ENCODE results near the gene CHST12. TPM values are rescaled to one million over a fixed set of nuclear protein-coding genes. Genes with fewer than 3 reads are reported as not detected.

The CHST12 gene
- total RNA-seq, 1 donor from 2014 or later = 13.8 TPM

DNA sequence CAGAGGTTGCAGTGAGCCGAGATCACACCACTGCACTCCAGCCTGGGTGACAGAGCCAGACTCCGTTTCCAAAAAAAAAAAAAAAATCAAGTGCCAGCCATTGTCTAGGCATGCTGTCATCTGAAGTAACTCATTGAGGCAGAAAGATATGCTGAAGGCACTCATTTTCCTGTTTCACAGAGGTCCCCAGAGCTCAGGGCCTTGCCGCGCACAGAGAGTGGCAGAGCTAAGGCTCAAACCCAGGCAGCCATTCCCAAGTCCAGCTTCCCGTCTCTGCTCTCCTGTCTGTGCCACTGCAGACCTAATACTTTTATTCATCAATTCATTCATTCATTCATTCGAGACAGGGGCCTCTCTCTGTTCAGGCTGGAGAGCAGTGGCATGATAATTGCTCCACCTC lies 69.3 kb downstream of the CHST12 start:
- intact Hi-C loops (cut with DNase I) = no loop called here
- DNase-seq (ENCODE audit: low spot score) = no peak

DNA sequence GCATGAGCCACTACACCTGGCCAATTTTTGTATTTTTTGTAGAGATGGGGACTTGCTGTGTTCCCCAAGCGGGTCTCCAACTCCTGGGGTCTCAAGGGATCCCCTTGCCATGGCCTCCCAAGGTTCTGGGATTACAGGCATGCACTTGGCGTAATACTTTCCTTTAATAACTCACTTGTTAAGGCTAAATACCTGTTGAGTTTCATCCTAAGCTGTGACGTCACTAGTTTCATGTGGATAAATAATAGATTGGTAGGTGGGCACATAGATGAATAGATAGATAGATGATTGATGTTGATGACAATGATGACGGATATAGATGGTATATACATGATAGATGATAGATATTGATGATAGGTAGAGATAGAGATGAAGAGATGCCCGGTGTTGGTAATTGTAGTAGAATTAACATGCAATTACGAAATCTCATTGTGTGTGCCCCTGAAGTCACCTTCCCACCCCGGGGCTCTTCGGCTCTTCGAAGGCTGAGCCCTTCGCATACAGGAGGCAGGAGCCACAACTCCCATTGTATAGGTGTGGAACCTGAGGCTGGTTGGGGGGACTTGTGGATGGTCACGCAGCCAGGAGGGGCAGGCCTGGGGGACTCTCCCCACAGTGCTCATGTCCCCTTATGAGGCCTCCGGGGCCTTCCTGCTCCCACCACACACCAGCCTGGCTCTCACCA lies 70.2 kb downstream of the CHST12 start:
- no peak for DNase-seq (ENCODE audit: low spot score)
- intact Hi-C loops (cut with DNase I) = no loop called here

DNA sequence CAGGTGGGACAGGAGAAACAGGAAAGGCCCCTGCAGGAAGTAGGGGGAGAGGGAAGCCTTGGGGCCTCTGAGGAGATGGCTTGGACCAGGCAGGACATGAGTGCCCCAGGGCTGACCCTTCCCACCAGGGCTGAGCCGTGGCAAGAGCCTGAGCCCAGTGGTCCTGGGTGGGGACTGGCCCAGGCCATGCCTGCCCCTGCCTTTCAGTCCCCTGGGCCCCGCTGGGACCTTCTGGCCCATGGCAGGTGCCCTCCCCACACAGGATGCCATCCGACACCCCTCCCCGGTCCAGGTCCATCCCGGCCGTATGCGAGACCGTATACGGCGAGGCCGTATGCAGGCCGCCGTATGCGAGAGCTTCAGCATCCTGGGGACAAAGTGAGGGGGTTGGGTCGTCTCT lies 70.8 kb downstream of the CHST12 start:
- intact Hi-C loops (cut with DNase I) = no loop called here

GRCh38 chr7:2474813-2475677 lies 71.6 kb downstream of the CHST12 start:
- intact Hi-C loops (cut with DNase I) = loop anchor here (5.0 kb wide), 1 partner anchor 82 kb away; the partner anchor contains the start of genes BRAT1 and IQCE
- no peak for DNase-seq (ENCODE audit: low spot score)

More for the DNA sequence above, 70.8 kb downstream of the CHST12 start:
- no peak for DNase-seq (ENCODE audit: low spot score)

- no peak for DNase-seq (ENCODE audit: low spot score)
- intact Hi-C loops (cut with DNase I) = loop anchor here (5.0 kb wide), 1 partner anchor 82 kb away; the partner anchor contains the start of genes BRAT1 and IQCE
Observed at GRCh38 chr7:2475678-2476015, 72.2 kb downstream of the CHST12 start.

- DNase-seq (ENCODE audit: low spot score) = no peak
- intact Hi-C loops (cut with DNase I) = loop anchor here (5.0 kb wide), 1 partner anchor 81 kb away; the partner anchor contains the start of genes BRAT1 and IQCE
Observed at GRCh38 chr7:2476298-2476697, 72.9 kb downstream of the CHST12 start, which contains the start of gene GRIFIN. Gene GRIFIN (minus strand): TSS chr7:2476398. CDS start chr7:2476383, 15 bp downstream.

DNA sequence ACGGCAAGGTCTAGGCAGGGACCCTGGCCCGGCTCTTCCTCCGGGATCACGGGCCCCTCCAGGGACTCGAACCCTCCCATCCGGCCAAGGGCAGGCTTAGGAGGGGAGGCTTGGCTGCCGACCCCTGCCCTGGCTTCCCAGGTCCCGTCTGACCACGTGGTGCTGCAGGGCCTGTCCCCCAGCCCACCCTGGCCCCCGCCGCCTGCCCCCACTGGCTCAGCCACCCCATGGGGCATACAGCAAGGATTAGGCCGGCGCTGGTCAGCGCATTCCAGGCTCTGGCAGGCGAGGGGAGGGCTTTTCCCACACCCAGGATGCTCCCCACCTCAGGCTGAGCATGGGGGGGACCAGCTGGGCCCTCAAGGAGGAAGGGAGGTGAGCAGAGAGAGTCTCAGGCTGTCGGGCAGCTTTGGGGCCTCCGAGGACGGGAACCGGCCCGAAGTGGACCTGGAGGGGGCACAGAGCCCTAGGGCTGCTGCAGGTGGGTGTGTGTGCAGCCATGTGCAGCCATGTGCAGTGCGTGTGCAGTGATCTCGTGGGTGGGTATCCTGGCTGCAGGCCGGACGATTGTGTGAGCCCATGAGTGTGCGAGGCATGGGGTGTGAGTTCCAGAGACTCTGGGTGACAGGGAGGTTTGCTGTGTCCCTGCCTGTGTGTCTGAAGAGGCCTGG lies 73.5 kb downstream of the CHST12 start:
- intact Hi-C loops (cut with DNase I) = loop anchor here (5.0 kb wide), 1 partner anchor 80 kb away; the partner anchor contains the start of genes BRAT1 and IQCE
- DNase-seq (ENCODE audit: low spot score) = no peak

DNA sequence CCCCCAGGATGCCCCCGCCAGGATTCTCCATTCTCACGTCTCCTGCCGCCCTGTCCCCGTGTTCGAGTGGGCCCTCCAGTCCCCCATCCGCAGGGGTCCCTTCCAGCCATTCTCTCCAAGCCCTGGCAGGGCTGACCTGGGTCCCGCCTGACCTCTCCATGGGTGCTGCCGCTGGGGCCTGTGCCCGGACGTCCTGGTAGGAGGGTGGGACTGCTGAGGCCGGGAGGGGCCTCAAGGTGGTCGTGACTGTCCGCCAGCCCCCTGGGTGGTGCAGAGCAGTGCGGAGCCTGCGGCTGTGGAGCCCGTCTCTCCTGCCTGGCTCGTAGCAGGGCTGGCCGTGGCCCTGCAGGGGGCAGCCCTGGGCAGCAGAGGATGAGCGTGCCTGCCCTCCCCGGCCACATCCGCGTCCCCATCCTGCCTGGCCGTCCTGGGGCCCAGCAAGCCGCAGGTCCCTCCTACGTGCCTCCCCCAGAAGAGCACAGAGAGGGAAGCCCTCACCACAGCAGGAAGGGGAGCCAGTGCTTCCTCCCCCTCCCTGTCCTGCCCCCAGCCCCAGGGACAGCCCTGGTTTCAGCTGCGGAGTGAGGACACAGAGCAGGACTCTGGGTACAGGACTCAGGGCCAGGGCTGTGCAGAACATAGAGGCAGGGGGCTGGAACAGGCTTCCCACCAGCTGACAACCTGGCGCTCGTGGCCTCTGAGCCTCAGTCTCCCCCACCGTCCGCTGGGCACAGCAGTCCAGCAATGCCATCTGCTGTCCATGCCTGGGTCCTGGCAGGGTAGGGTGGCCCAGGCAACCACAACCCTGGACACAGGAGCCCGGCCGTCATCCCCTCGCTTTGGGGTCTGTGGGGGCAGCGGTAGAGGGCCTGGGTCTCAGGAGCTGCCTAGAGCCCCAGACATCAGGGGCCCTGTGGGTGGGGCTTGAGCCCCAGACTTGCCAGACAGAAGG lies 74.3 kb downstream of the CHST12 start:
- no peak for DNase-seq (ENCODE audit: low spot score)
- intact Hi-C loops (cut with DNase I) = loop anchor here (5.0 kb wide), 1 partner anchor 80 kb away; the partner anchor contains the start of genes BRAT1 and IQCE

DNA sequence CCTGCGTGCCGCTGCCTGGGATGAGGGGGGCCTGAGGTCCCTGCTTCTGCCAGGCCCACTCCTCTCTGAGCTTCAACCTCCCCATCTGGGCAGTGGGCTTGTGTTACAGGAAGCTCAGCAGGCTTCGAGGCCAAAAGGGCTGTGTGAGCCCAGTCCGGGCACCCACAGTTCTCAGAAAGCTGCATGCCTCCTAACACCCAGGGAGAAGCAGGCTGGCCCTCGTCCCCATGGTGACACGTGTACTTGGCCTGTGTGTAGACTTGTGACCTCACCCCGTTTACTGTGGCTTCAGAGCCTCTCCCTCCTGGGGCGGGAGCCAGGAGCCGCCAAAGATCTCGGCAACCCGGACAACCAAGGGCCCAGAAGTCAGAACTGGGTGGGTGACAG lies 75.0 kb downstream of the CHST12 start:
- intact Hi-C loops (cut with DNase I) = loop anchor here (5.0 kb wide), 1 partner anchor 79 kb away; the partner anchor contains the start of genes BRAT1 and IQCE
- DNase-seq (ENCODE audit: low spot score) = no peak

DNA sequence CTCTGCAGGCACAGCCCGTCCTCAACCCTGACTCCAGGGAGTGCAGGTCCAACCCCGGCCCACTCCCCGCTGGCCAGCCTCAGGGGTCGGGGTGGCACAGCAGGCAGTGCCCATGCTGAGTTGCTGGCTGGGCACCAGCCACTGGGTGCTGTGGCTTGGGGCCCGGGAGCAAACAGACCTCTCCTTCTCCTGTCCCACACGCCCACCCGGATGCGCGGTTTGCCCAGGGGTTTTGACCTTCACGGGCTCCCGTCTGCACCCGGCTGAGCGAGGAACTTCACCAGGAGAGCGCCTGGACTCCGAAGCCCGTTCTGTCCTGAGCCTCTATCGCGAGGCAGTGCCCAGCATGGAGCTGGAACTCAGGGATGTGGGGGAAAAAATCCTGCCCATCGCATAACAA lies 75.4 kb downstream of the CHST12 start:
- DNase-seq (ENCODE audit: low spot score) = no peak
- intact Hi-C loops (cut with DNase I) = loop anchor here (5.0 kb wide), 1 partner anchor 79 kb away; the partner anchor contains the start of genes BRAT1 and IQCE

DNA sequence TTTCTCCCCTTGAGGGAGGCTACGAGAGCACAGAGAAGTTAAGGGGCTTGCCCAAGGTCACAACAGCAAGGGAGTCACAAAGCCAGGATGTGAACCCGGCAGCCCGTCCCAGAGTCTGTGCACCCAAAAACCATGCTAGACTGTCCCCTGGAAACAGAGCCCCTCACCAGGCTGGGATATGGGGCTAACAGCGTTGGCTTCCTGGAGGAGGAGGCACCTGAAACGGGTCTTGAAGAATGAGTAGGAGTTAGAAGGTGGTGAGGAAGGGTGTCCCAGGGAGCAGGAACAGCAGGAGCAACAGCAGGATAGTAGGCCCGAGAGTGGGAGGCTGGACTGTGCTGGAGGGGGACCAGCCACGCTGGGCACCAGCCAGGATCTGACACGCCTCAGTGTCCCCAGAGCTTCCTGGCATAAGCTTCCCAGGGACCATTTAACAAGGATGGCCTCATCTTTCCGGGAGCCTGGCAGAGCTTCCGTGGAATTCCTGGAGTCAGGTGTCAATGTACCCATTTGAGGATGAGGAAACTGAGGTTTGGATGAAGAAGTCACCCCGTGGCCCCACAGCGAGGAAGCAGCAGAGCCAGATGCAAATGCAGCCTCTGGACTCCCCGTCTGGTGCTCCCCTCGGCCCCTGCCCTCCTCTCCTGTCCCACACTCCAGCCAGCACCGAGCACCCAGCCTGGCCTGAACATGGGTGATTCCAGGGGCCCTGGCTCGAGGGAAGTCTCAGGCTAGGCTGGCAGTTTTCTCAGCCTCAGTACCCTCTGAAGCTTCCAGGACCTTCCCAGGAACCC lies 76.1 kb downstream of the CHST12 start:
- intact Hi-C loops (cut with DNase I) = loop anchor here (5.0 kb wide), 1 partner anchor 78 kb away; the partner anchor contains the start of genes BRAT1 and IQCE
- no peak for DNase-seq (ENCODE audit: low spot score)

- DNase-seq (ENCODE audit: low spot score) = no peak
- intact Hi-C loops (cut with DNase I) = no loop called here
Observed at GRCh38 chr7:2480070-2480408, 76.6 kb downstream of the CHST12 start.

- DNase-seq (ENCODE audit: low spot score) = no peak
- intact Hi-C loops (cut with DNase I) = no loop called here
Observed at GRCh38 chr7:2481195-2481594, 77.8 kb downstream of the CHST12 start.

DNA sequence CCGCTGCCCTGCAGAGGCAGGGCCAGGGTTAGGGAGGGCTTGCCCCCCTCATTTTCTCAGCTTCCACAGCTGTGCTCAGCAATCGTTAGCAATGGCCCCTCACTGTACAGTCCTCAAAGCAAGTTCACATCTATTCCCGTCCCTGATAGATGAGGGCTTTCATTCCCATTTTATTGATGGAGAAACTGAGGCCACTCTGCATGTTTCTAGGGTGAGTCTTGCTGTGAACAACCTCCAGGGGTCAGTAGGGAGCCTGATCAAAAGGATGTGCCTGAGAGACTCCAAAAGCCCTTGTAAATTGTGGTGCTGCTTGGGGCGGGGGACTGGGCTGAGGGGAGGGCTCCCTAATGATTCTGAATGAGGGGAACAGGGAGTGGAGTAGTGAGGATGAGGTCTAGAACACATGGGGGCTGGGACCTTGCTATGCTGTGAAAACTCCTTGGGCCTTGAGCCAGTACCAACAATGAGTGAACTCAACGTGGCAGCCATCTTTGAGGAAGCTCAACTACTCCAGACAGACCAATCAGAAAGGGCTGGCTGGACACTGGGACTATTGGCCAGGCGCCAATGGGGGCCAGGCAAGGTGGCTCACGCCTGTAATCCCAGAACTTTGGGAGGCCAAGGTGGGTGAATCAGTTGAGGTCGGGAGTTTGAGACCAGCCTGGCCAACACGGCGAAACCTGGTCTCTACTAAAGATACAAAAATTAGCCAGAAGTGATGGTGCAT lies 79.5 kb downstream of the CHST12 start:
- intact Hi-C loops (cut with DNase I) = no loop called here
- no peak for DNase-seq (ENCODE audit: low spot score)

- no peak for DNase-seq (ENCODE audit: low spot score)
- intact Hi-C loops (cut with DNase I) = no loop called here
Observed at GRCh38 chr7:2483494-2483893, 80.1 kb downstream of the CHST12 start.

- intact Hi-C loops (cut with DNase I) = no loop called here
- DNase-seq (ENCODE audit: low spot score) = no peak
Observed at GRCh38 chr7:2484868-2485267, 81.5 kb downstream of the CHST12 start.

- DNase-seq (ENCODE audit: low spot score) = no peak
- intact Hi-C loops (cut with DNase I) = no loop called here
Observed at GRCh38 chr7:2487586-2488271, 84.3 kb downstream of the CHST12 start.
